ENCODE measurements around the gene ZNF14. TPM values are rescaled to one million over a fixed set of nuclear protein-coding genes. Genes with fewer than 3 reads are reported as not detected.
"Not testable (repeated sequence)": the region's sequence is repeated elsewhere in the genome, so short reads cannot be mapped to it uniquely, and the experiment has no call there.

Gene ZNF14
- total and polyA plus RNA-seq, 12 donors, result 1.8 to 6.6 (median 3.8) TPM

GRCh38 chr19:19686580-19686979 is 46.3 kb downstream of the ZNF14 start:
- no peak for TF ChIP-seq CTCF (IDR thresholded peaks at IDR 0.05)
- no peak overlapping the region for H3K27ac ChIP-seq
- no peak for DNase-seq
- H3K36me3 ChIP-seq, result peaks cover 0 to 16% (median 0%) of the 10 kb centered on the region in 9 donors
- intact Hi-C loops (cut with DNase I), result no loop called here
- H3K27me3 ChIP-seq, result no peaks in the 10 kb centered on the region
- no peak overlapping the region for H3K4me3 ChIP-seq
- H3K4me1 ChIP-seq, result no peaks in the 10 kb centered on the region
- ATAC-seq, result no peak
- H3K9me3 ChIP-seq, result peaks cover 0 to 81% (median 3%) of the 10 kb centered on the region in 11 donors
- 95 to 99% methylated on average over 6 of the region's 6 CpGs for WGBS, 2 donors

DNA sequence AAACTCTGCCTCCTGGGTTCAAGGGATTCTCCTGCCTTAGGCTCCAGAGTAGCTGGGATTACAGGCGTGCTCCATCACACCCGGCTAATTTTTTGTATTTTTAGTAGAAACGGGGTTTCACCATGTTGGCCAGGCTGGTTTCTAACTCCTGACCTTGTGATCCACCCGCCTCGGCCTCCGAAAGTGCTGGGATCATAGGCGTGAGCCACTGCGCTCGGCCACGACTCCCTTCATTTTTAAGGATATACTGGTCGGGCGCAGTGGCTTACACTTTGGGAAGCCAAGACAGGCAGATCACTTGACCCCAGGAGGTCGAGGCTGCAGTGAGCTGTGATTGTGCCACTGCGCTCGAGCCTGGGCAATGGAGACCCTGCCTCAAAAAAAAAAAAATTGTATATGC is 46.8 kb downstream of the ZNF14 start:
- peaks cover 0 to 81% (median 3%) of the 10 kb centered on the region in 11 donors for H3K9me3 ChIP-seq
- DNase-seq, result not testable (repeated sequence)
- WGBS, 2 donors, result 95 to 97% methylated on average over 15 of the region's 15 CpGs

GRCh38 chr19:19679176-19680073 is 53.5 kb downstream of the ZNF14 start:
- Histone ChIP-seq H3K36me3 (peaks cover 0 to 87% (median 30%) of the 10 kb centered on the region in 9 donors), H3K4me3 (no peak overlapping the region), H3K27ac (no peak overlapping the region), H3K27me3 (no peaks in the 10 kb centered on the region), H3K4me1 (no peaks in the 10 kb centered on the region), H3K9me3 (peaks cover 0 to 100% (median 8%) of the 10 kb centered on the region in 11 donors)
- no peak for ATAC-seq
- no peak for DNase-seq
- WGBS, 2 donors, result 98% methylated on average over 20 of the region's 20 CpGs
- intact Hi-C loops (cut with DNase I), result loop anchor here in 1 of 10 donors (10.0 kb wide), 1 partner anchor 55 kb away; the partner anchor contains the start of gene ZNF14
- no peak for TF ChIP-seq CTCF (IDR thresholded peaks at IDR 0.05)

More for the DNA sequence above, 46.8 kb downstream of the ZNF14 start:
- H3K27me3 ChIP-seq; intact Hi-C loops (cut with DNase I); H3K4me3 ChIP-seq; H3K27ac ChIP-seq; ATAC-seq; H3K4me1 ChIP-seq: not testable (repeated sequence)
- H3K36me3 ChIP-seq, result peaks cover 0 to 20% (median 0%) of the 10 kb centered on the region in 9 donors

DNA sequence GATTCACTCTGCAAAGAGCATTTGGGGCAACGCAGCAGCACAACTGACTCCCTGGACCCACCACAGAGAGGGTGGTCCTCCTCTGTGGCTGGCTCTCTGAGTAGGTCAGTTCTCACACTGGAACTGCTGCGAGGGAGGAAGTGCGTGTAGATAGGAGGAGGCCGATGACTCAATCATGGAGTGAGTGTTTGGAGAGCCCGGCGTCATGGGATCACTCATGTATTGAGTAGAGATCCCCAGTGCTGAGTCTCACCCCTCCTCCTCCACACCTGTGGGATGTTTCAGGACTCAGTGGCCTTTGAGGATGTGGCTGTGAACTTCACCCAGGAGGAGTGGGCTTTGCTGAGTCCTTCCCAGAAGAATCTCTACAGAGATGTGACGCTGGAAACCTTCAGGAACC is 55.3 kb downstream of the ZNF14 start:
- 95 to 98% methylated on average over 7 of the region's 7 CpGs for WGBS, 2 donors
- ATAC-seq, result no peak
- Histone ChIP-seq H3K27me3 (no peaks in the 10 kb centered on the region), H3K27ac (no peak overlapping the region), H3K36me3 (peaks cover 0 to 100% (median 30%) of the 10 kb centered on the region in 9 donors), H3K4me1 (no peaks in the 10 kb centered on the region), H3K9me3 (peaks cover 0 to 95% (median 8%) of the 10 kb centered on the region in 11 donors), H3K4me3 (no peak overlapping the region)
- intact Hi-C loops (cut with DNase I), result loop anchor here in 1 of 10 donors (10.0 kb wide), 1 partner anchor 57 kb away; the partner anchor contains the start of gene ZNF14
- DNase-seq, result no peak
- TF ChIP-seq CTCF (IDR thresholded peaks at IDR 0.05), result no peak
